SK-MEL-5 (cell line): ENCODE results near the gene ATAT1. TPM values are rescaled to one million over a fixed set of nuclear protein-coding genes. Genes with fewer than 3 reads are reported as not detected.

Source experiments
- DNase-seq: peaks from one replicate; pipeline ENCODE4 v3.0.0-alpha.2; 2016; ENCODE audit warnings: low read depth, low spot score
- in situ Hi-C: cut with HindIII; loops from 2 replicates; pipeline ENCODE4 v1.10.0; 2016; ENCODE audit warnings: low sequenced_read_pairs, high pct_unique_total_duplicates, low pct_unique_long_range_greater_than_20kb
- total RNA-seq: library from RNA; depleted of rRNA; stranded (reverse); fragments of >200 nt; shearing (Covaris generic); gene quantifications from 2 replicates; pipeline ENCODE4 v1.2.3, GENCODE V29; 2014

ATAT1 gene
- total RNA-seq, 1 experiment from 2014 or later, result 1.8 TPM

DNA sequence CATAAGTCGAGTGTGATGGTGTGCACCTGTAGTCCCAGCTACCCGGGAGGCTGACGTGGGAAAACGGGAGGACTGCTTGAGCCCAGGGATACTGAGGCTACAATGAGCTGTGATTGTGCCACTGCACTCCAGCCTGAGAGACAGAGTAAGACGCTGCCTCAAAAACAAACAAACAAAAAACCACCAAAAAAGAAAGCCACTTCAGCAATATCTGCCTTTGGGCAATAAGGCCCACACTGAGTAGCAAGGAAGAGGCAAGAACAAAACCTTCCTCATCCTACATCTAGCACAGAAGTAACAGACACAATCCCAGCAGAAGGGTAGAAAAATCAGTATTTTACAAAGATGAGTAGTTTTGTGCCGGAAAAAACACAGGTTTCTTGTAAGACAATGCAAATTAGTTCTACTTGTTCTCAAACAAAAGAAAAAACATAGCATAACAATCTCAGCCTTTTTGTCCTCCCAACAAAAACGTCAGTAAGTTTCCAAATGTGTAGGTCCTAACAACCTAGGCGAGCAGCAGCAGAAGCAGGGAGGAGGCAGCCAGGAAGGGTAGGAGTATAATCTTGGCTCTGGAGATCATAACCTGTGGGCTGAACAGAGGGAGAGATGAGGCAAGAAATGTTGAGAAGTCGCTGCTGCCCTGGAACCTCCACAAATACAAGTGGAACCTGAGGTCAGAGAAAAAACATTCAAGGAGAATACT is 15.4 kb upstream of the ATAT1 start:
- DNase-seq, result no peak
- in situ Hi-C loops, result no loop called here

DNA sequence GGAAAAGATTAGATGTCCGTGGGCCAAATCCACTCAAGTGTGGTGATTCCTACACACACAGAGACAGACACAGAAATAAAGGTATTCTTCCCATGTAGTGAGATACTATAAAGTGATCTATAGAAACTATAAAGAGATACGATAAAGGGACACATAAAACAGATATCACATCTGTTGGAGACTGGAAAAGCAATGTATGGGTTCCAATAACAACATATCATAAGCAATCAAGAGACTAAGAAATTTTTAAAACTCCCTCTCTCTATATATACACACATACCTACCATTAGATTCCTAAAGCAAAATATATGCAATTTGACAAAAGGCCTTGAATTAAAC is 14.8 kb upstream of the ATAT1 start:
- no peak for DNase-seq
- in situ Hi-C loops, result no loop called here

DNA sequence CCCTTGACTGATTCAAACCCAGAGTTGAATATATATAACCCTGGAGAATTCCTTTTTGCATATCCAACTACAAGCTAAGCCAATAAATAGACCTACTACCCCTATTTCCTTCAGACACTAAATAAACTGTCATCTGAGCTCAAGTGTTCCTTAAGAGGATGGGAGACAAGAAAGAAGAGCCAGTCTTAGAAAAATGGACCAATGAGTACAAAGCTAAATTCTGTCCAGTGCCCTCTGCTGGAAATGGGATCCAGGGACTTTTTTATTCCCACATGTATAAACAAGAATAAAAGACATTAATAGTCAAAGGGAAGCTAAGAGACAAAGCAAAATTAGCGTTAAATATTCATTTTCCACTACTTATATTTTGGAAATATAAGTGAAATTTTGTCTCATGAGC is 14.5 kb upstream of the ATAT1 start:
- peak; percentile 47 for DNase-seq
- in situ Hi-C loops, result no loop called here

DNA sequence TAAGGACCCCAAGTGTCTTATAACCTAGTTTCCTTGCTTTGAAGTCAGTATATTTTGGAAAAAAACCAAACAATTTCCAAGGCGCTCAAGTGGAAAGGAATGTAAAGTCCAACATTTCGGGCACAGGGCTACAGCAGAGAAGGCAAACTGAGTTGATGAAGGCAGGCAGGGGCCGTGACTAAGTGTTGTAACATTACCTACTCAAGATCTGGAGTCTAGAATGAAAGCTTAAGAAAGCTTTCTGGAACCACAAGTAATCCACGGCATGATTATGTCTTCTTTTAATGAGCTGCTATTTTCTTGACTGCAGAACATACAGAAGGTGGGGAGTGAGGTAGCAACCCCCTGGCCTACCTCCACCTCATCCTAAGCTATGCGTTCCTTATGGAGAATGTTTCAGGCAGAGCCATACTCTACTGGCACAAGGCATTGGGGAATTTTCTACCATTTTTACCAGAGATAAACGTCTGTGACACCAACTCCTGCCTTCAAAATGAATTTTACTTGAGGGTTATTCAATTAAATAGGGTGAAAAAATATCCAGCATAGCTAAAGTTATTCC is 13.9 kb upstream of the ATAT1 start:
- DNase-seq, result no peak
- in situ Hi-C loops, result no loop called here

DNA sequence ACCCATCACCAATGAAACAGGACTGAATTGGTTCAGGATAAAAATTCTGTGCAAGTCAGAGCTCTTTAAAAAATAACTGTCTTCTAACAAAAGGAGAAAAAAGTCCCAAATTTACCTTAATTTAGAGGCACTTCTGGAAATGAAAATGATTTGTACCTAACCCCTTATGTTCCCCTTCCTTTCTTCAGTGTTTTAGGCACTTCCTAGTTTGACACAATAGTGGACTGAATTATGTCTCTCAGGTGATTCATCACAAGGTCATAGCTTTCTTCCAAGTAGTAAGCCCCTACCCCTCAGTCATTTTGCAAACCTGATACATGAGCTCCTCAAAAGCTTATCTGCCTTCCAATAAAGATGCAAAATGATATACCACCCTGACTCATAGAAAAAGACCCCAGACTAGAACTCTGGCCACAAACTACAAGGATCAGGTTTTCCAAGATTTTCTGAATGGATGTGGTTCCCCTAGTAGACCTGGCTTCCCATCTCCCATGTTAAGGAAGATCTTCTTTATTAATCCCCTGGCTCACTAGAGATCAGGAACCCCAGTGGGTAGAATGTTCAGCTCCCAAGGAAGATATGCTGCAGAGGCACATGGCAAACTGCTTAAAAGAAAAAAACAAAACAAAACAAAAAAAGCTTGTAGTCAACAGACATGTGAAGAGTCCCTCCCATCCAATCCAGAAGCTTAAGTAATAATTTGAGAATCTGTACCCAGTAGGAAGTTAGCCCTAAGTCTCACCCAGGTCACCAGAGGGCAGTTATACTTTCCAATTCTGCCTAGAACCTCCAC is 13.2 kb upstream of the ATAT1 start:
- in situ Hi-C loops, result no loop called here
- DNase-seq, result no peak

DNA sequence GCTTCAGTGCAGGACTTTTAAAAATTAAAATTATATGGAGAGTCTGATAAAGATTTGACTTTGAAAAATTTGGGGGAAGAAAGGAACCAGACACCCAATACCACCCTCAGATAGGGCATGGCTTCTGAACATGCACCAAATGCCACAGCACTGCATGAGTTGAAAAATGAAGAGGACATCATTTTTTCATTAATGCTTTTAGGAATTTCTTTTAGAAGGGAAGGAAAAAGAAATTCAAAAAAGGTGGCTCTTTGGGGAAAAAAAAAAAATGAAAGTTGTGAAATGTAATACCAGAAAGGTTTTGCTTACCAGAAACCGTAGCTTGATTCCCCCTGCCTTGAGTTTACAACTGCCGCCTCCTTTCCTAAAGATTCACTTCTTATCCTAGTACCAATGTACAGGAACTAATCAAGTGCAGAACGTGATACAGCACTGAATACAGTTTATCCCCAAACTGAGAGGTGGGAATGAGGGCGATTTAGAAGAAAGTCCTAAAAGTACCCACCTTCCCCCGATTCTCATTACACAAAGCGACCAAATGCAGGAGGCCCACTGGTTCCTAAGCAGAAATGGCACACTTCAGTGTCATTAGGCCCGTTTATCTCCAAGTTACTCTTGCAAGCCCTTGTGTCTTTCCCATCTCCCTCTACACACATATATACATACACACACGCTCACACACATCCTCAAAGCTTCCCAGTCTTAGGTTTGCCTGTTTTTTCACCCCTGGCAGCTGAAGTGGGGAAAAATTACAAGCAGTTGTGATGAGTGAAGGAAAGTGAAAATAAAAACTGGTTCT is 12.4 kb upstream of the ATAT1 start:
- in situ Hi-C loops, result no loop called here

DNA sequence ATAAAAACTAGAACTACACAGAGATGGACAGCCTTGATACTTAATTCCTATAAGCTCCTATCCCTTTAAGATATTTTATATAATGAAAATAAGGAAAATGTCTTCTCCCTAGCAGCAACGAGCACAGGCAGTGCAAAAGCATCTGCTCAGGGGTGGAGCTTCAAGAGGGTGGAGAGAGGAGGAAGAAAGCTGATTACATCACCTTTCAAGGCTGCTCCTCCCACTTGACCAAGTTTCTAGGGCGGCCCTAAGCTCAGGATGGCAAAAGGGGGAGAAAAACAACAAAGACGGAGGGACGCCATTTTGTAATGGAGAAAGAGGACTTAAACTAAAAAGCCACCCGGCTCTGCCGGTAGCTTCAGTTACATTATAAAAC is 11.8 kb upstream of the ATAT1 start:
- in situ Hi-C loops, result no loop called here
- peak; percentile 97 for DNase-seq

More for the DNA sequence above, 12.4 kb upstream of the ATAT1 start:
- no peak for DNase-seq

DNA sequence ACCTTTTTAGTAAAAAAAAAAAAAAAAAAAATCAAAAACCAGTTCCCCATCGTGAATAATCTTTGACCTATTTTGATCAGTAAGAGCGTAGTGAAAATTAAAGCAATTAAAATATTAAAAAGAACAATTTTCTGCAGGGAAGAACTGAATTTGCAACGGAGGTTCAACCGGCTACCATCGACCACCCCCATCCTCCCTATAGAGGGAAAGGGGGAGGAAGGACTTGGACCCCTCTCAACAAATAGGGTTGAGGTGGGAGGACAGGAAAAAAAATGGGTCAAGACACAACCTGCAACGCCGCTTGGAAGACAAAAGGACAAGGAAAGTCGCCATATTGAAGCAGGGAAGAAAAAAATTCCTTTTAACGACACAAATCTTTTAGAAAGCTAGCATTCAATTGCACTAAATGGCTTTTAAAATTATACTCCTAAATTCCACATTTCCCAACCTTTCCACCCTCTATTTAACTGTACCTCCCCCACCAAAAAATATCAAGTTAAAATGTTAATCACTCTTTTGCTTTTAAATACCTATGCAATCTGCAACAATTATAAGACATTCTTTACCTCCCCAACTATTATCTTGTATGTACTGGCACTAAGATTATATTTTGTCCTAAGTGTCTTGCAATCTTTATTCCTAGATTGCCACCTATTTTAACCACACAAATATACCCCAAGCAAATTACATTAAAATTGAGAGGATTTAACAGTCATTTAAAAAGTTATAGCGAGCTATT is 11.3 kb upstream of the ATAT1 start:
- in situ Hi-C loops, result no loop called here
- peak; percentile 58 for DNase-seq

DNA sequence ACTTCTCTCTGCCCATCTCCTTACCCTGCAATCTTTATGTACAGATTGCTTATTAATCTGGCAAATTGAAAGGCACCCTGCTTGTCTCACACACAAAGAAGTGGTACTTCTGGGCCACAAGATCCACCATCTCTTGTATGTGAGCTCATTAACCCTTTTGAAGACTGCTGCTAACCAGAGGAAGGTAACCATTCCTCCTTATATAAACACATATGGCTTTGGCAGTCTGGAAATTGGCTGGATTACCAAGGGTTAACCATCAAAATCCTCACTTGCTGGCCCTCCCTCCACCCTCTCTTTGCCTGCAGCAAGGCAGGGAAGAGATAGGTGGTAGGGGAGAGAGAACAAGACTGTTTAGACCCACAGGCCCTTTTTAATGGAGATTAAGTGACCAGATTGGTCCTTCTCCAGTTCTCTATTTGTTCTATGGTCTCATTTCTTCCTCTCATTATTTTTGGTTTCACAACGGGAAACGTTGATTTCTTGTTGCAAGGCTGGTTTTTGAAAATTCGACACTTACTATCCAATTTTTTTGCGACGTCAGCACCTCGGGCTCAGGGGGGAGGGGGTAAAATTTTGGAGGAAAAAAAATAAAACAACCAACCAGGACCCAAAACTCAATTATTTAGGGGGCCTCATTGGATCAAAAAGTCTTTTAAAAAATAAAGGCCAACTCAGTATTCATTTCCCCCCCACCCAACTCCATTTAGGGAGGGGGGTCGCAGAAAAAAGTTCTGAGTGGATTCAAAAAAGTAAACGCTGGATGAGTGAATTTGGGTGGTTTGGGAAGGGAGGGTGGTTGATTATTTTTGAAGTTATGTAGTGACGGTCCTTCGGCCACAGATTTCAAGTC is 10.5 kb upstream of the ATAT1 start:
- in situ Hi-C loops, result no loop called here
- peak; percentile 65 for DNase-seq

DNA sequence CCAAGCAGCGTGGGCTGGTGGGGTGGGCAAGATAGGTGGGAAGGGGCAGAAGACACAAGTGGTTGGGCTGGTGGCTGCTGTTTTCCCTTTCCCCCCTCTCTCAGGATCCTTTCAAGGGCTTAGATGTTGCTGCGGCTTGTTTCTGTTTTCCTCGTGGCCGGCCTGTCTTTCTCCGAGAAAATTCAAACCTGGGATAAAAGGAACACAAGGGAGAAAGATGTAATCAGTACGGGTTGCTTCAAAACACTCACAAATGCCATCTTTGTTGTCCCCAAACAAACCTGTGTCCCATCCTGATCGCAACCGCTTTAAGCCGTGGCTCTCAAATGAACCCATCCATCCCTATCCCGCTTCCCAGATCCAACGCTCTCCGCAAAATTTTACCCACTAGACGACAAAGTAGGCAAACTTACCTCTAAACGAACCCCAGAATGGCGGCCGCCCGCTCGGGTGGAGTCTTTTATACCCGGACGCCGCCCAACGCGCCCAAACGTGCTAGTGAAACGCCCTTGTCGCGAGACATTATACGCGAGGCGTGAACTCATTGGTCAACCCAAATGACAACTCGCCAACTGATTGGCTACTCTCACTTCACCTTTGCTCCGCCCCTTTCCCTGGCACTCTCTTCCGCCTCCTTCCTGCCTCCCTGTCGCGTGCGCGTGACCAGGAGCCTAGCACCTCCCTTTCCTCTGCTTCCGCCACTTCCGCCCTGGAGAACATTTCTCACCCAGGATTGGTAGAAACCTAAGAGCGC is 9.7 kb upstream of the ATAT1 start, which contains the start of gene PPP1R10:
TSS of gene PPP1R10 (minus strand) at position 433 of the 754 bp plus-strand sequence. CDS start 7,299 bp downstream, outside the sequence.
- peak; percentile 100 for DNase-seq
- in situ Hi-C loops, result no loop called here

DNA sequence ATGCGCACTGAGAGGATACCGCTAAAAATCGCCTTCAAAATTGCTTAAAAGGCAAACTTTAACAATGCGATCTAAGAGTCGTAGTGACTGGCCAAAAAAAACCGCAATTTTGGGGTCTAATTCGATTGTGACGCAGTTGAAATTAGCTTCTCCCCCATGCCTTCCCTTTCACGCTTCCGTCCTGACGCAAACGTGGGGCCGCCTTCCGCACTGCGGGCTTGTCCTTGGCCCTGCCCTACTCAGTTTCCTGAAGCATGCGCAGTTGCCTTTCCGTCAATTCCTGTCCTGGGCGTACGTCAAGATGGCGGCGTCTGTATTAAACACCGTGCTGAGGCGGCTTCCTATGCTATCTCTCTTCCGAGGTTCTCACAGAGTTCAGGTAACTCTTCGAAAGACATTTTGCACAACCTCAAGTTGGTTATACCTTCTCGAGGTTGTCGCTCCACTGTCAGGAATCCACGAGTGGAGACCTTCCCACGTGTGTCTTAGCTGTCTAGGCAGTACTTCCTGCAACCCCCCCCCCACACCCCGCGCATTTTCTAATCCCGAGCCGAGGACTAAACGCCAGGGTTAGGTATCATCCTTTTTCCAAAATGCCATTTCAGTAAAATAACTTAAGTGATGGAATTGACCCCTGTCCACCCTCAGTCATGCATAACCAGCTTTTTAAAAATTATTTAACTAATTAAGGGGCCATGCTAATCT is 9.0 kb upstream of the ATAT1 start, which contains the start of gene MRPS18B:
TSS of gene MRPS18B (plus strand) at position 276 of the 705 bp plus-strand sequence. CDS start at position 302, 26 bp downstream.
- in situ Hi-C loops, result no loop called here

DNA sequence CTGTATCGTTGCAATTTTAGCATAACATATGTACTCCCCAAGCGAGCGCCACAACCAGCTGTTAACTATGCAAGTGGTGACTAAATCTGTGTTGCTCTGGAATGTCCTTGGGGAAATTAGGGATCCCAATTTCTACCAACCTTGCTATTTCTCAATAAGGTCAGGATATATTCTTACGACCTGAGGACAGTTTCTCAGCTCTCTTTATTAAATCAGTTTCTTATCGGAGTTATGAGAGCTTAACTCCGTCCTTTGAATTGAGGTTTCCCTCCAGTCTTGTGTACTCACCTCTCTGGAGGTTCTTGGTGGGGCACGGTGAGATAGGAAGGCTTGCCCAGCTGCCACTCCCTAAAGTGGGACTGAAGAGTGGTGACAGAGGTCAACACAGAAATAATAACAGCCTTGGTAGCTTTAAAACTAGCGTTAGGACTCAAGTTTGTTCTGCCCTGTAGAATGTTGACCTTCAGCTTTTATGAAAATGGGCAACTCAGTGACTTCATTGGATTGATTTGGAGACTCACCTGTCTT is 8.3 kb upstream of the ATAT1 start:
- DNase-seq, result no peak
- in situ Hi-C loops, result no loop called here

More for the DNA sequence above, 9.0 kb upstream of the ATAT1 start, which contains the start of gene MRPS18B:
- peak; percentile 98 for DNase-seq

DNA sequence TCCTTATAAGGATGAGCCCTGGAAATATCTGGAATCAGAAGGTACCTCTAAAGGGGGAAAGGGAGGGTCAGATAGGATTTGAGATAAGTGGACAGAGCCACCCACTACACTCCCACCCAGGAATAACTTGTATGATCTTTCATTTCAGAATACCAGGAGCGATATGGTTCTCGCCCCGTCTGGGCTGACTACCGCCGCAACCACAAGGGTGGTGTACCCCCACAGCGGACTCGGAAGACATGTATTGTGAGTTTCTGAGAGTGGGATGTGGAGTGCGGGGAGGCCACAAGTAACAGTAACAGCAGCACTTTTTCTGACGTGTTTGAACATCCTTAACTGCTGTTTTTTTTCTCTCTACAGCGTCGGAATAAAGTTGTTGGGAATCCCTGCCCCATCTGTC is 7.1 kb upstream of the ATAT1 start:
- no peak for DNase-seq
- in situ Hi-C loops, result no loop called here

DNA sequence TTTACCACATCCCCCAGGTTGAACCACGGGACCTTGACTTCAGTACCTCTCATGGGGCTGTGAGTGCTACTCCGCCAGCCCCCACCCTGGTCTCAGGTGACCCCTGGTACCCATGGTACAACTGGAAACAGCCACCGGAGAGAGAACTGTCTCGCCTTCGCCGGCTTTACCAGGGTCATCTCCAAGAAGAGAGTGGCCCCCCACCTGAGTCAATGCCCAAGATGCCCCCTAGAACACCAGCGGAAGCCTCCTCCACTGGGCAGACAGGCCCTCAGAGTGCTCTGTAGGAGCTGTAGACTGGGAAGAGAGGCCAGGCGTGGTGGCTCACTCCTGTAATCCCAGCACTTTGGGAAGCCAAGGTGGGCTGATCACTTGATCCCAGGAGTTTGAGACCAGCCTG is 1.2 kb upstream of the ATAT1 start:
- no peak for DNase-seq
- in situ Hi-C loops, result no loop called here

DNA sequence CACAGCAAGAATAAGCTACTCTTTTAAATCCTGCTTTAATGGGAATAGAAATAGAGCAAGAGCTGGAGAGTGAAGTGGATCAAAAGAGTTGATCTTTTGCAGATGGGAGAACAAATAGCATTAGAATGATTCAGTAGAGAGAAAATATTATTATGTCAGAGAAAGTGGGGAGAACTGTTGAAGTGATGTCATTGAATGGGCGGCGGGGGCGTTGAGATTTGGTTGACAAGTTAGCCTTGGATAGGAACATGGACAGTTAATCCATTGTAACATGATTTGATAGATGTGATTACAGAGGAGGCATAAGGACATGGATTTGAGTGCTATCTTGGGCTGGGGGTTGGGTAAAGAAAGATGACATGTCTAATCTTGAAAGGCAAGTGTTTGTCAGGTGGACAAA is 9.2 kb downstream of the ATAT1 start:
- in situ Hi-C loops, result no loop called here
- DNase-seq, result no peak
